CD4-positive, alpha-beta T cell treated with Interleukin-2 at 100 ng/mL for 4 hours (primary cell): ENCODE data around the gene DMD.

Experiments used
- DNase-seq: peaks from one replicate; pipeline ENCODE4 v3.0.0-alpha.2; 2020; ENCODE audit warnings: low spot score

DMD gene

GRCh38 chrX:31112226-31112999, 2098.9 kb downstream of the DMD start:
- no peak for DNase-seq

GRCh38 chrX:31110657-31111056, 2100.7 kb downstream of the DMD start:
- no peak for DNase-seq

GRCh38 chrX:31099536-31100090, 2111.7 kb downstream of the DMD start:
- DNase-seq: no peak

- no peak for DNase-seq
Measured at GRCh38 chrX:31098079-31098478, 2113.3 kb downstream of the DMD start.

GRCh38 chrX:31093639-31093975, 2117.7 kb downstream of the DMD start:
- DNase-seq: no peak

- no peak for DNase-seq
Measured at GRCh38 chrX:31092970-31093638, 2118.2 kb downstream of the DMD start.

GRCh38 chrX:31092476-31092875, 2118.9 kb downstream of the DMD start:
- no peak for DNase-seq

- no peak for DNase-seq
Measured at GRCh38 chrX:31091819-31092218, 2119.5 kb downstream of the DMD start.

GRCh38 chrX:31074522-31074921, 2136.8 kb downstream of the DMD start:
- no peak for DNase-seq

GRCh38 chrX:31071725-31072124, 2139.6 kb downstream of the DMD start, which contains the start of gene FTHL17:
FTHL17 (minus strand) TSS chrX:31072041; CDS start chrX:31071953, 88 bp downstream.
- no peak for DNase-seq

- DNase-seq: no peak
Measured at GRCh38 chrX:31071262-31071661, 2140.1 kb downstream of the DMD start.

GRCh38 chrX:31070057-31070468, 2141.3 kb downstream of the DMD start:
- DNase-seq: no peak
